Ureter (tissue), 1 donor: Measurements from ENCODE around the gene C15orf40. TPM values are rescaled to one million over a fixed set of nuclear protein-coding genes. Genes with fewer than 3 reads are reported as not detected.

Source experiments
- DNase-seq: peaks from one replicate; pipeline ENCODE4 v3.0.0-alpha.2; 2020; ENCODE audit warnings: low spot score
- total RNA-seq: library from RNA; stranded (reverse); gene quantifications from one replicate; pipeline ENCODE4 v1.2.4, GENCODE V29; 2023
- donor health status: DM: yes; HTN: yes; CAD: no.

C15orf40 gene
- total RNA-seq, 1 donor from 2014 or later = 28.1 TPM

DNA sequence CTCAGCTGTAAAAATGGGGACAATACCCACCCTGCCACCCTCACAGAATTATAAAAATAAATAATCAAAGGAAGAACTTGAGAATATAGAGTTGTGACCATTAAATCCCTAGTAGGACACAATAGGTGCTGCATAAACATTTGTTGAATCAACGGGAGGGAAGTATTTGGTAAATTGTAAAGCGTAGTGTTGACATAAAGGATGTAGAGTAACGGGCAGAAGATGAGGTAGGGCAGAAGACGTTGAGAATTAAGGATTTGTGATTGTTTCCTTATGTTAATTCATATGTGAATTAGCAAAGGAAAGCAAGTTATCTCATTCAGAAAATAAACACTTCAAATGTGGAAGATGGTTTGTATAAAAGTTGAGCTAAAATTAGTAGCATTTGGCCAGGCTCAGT, 18.3 kb downstream of the C15orf40 start:
- DNase-seq = no peak

- no peak for DNase-seq
Observed at GRCh38 chr15:82992436-82992998, 18.9 kb downstream of the C15orf40 start.

DNA sequence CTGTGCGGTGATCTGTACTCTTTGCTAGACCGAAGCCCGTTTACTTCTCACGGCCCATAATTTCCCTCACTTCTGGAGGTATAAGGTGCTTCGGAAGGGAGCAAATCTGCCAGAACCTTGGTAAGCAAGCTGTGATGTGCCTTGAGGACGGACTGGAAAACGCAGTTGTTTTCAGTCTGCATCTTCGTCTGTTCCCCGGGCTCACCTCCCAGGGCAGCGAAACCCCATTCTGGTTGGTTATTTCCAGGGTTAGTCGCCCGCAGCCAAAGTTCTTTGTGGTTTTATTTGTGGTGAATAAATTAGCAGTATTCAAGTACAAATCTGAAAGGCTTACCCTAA, 25.0 kb downstream of the C15orf40 start:
- DNase-seq = no peak

DNA sequence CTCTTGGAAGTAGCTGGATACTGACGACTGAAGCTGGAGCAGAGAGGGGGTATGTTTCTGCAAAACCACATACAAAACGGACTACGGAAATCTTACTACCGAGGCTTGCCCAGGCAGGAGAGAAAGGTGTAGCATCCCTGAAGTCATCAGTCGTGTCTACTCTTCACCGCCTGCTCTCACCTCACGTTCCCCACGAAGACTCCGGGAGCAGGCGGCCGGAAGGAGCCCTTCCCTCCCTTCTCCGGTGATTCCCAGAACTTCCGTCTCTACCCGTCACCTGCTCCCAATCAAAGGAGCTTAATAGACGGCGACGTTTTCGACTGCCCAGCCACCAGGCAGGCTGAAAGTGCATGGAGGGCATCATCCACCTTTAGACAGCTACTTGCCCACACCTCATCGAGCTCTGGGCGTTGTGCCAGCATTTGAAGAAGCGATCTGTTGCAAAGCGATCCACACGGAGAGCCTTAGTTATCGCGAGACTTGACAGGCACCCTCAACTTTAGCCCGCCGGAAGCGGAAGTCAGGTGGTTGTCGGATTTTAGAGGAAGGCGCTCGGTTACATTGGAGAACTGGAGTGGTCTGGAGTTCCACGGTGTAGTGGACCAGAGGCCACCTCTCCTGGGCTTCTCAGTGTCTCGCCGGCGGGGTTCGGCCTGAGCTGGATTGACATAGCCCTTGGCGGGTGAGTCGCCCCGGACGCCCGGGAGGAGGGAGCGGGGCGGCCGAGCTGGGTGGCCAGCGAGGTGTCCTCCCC, 25.6 kb downstream of the C15orf40 start, which contains the start of gene RAMAC:
Gene RAMAC, plus strand, starts transcription at position 523 of the 754 bp plus-strand sequence. CDS start 2,809 bp downstream, outside the sequence.
- DNase-seq = peak; percentile 95

DNA sequence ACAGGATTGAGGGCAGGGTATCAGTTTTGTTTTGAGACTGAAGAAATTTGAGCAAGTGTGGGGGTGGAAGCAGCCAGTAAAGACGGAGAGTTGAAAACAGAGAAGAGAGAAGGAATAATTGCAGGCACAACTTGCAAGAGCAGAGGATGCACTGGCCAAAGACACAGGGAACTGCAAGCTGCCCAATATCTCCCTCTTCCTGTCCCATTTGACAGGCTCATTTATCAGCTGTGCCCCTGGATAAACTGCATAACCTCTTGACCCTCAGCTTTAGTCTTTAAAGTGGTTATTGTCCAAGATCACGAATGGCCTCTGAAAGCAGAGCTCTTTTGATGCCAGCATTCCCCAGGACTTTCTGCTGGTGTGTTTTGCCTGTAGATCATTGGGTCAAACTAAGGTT, 30.5 kb downstream of the C15orf40 start:
- no peak for DNase-seq

DNA sequence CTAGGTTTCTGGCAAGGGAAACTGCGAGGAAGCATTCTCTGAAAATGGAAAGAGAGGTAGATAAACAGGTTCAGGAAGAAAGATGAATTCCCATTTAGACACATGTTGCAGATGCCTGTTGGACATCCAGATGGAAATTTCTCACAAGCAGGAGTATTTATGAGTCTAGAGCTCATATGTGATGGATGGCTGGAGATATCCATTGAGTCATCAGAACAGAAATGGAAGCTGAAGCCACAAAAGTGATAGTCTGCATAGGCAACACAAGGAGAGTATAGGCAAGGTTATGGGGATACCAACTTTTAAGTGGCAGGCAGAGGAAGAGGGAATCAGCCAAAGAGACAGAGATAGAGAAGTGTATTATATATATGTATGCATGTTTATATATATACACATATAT, 31.7 kb downstream of the C15orf40 start:
- no peak for DNase-seq

- DNase-seq = no peak
Observed at GRCh38 chr15:82978438-82978837, 33.0 kb downstream of the C15orf40 start.

GRCh38 chr15:82977076-82977475, 34.4 kb downstream of the C15orf40 start:
- no peak for DNase-seq

GRCh38 chr15:82972990-82973389, 38.4 kb downstream of the C15orf40 start:
- no peak for DNase-seq

- no peak for DNase-seq
Observed at GRCh38 chr15:82971218-82971984, 40.0 kb downstream of the C15orf40 start.

DNA sequence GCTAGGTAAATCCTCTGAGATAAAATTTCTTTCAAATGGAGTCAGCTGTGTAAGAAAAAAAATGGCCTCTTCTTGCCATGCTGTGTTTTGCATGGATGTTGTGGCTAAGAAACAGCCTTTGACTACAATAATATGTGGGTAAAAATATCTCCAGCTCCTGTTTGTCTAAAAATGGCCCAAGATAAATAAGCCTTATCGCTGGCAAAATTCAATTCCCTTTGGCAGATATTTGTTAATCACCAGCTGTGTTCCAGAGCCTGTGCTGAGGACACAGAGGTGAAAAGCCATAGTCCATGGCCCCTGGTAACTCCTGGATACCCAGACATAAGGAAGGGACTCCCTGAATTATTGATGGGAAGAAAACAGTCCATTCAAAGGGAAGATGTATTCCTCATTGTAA, 40.7 kb downstream of the C15orf40 start:
- DNase-seq = no peak

DNA sequence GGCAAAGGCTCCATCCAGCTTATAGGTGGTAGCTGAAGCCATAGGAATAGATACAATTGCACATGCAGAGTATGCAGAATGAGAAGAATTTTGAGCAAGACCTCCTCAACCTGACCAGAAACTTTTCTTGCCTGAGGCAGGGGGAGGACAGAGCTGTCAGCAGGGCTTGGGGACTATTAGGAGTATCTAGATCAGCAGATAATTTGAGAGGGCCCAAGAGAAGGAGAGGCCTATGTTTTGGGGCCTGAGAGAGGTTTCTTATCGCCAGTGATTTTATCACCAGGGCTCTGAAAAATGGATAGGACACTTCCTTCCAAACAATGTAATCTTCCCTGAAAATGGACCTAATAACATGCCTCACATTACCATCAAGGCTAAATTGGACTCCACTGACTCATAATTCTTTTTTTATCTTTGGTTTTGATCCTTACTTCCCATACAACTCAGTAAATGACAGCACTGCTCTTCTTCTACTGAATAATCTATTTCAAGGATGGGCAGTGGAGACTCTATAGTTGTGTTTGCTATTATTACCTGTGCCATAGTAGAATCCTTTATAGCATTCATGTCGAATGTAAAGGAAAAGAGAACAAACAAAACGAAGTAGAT, 41.3 kb downstream of the C15orf40 start:
- DNase-seq = no peak

- no peak for DNase-seq
Observed at GRCh38 chr15:82969353-82969752, 42.1 kb downstream of the C15orf40 start.

DNA sequence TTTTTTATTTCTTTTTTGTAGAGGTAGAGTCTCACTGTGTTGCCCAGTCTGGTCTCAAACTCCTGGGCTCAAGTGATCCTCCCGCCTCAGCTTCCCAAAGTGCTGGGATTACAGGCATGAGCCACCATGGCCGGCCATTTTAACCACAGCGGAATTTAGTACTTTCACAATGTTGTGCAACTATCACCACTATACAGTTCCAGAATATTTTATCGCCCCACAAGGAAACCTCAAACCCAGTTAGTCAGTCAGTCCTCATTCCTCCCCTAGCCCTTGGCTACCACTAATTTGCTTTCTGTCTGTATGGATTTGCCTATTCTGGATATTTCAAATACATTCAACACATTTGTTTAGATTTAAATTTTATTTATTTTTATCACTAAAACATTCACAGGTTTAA, 43.4 kb downstream of the C15orf40 start:
- DNase-seq = no peak

- DNase-seq = no peak
Observed at GRCh38 chr15:82966671-82967071, 44.8 kb downstream of the C15orf40 start.

- no peak for DNase-seq
Observed at GRCh38 chr15:82964890-82965289, 46.5 kb downstream of the C15orf40 start.

DNA sequence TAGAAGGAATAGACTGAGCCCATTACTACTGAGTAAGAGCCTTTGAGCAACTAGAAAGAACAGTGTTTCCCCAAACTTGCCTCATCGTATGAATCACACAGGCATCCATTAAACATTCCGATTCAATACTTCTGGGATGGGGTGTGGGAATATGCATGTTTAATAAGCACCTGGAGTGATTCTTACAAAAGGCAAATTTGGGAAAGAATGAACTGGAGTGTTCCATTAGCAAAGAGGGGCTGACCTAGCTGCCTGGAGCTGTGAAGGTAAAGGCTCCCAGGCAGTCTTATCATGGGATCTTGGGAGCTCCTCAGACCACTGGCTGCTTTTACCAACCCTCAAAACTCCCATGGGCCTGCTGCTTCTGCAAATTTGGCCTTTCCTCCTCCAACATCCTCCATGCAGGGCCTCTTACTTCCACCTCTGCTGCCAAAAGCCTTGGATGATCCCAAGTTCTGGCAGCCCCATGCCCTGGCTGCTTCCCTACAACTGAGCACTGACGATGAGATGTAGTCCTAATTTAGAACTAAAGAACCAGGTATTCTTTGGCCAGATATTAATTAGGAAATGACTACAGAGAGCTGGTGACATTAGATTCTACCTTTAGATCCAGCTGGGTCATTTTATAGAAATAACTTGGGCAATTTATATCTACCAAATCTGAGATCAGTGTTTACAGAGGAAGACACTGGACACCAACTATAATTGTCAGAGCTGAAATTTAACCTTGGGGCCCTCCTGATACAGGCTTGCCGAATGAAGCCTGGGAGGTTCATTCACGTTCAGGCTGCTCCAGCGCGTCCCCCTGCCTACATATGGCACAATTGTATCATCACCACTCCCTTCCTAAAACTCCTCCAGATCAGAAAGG, 47.7 kb downstream of the C15orf40 start:
- DNase-seq = no peak

DNA sequence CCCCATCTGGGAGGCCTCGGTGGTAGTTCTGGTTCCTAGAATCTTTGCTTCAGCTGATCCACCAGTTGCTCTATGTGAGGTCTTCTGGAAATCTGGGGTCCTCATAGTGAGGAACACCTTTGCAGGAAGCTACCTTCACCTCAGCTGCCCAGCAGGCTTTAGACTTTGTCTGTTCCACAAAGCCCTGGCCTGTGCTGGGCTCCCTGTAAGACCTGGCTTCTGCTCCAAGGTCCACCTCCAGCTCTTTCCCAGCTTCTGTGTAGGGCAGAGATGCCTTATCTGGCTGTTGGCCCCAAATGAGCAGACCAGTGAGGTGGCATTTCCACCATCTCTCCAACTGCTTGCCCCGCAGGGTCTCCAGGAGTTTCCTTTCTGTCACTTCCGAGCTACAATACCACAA, 50.7 kb downstream of the C15orf40 start:
- DNase-seq = no peak

DNA sequence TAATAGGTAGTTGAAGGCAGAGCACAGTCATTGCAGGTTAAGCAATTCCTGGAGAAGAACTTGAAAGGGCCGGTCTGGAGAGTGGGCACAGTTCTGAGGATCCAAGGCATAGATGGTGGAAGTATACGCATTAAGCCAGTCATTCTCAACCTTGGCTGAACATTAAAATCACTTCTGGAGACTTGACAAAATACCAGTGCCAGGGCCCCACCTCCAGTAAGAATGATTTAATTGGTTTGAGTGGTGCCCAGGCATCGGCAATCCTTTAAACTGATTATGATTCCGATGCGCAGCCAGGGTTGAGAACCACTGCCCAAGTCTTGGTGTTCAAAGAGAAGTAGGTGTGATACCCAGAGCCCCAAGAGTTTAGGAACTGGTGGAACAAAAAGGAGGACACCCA, 52.0 kb downstream of the C15orf40 start:
- DNase-seq = no peak

DNA sequence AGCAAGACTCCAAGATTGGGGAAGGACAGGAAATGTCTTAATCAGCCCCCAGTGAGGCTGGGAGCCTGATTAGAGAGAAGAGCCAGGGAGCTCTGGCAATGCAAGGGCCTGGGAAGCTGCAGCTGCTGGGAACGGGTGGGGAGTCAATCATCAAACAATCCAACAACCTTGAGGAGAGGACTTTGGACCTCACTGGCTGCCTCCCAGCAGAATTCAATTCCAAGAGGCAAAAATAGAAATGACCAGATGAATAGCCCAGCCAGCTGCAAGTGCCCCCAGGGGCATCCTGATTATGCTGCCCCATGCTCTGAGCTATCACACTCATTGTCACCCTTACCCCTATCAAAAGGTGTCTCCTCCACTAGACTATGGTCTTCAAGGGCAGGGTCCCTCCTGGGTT, 52.8 kb downstream of the C15orf40 start:
- no peak for DNase-seq
